PC-9 (cell line): ENCODE measurements around the gene PTPRR.

Source experiments
- CTCF ChIP-seq: fragments of 200-600 bp; sonication (generic); conservative IDR thresholded peaks from 2 replicates; pipeline ENCODE4 v1.6.1; 2017; ENCODE audit warnings: mixed run types, antibody characterized with exemption, mild to moderate bottlenecking, moderate library complexity
- EZH2 ChIP-seq: fragments of 200-600 bp; sonication (generic); IDR thresholded peaks from 2 replicates; pipeline ENCODE4 v1.8.0; 2017; ENCODE audit warnings: antibody characterized with exemption, low read depth

- no peak for TF ChIP-seq CTCF
- TF ChIP-seq EZH2, result no peak
Measured at GRCh38 chr12:70847871-70848270, 72.7 kb downstream of the PTPRR start.
